Neural cell (in vitro differentiated cells): ENCODE data around the gene TIGD3. TPM values are rescaled to one million over a fixed set of nuclear protein-coding genes. Genes with fewer than 3 reads are reported as not detected.

Experiments
- H2AFZ ChIP-seq: fragments of 200-600, 300-800 bp; sonication (generic), shearing (Covaris generic); 2 replicates; pipeline ENCODE4 v1.6.0; 2014; ENCODE audit warnings: low read depth, mild to moderate bottlenecking, antibody characterized with exemption, low read length, moderate library complexity
- H3F3A ChIP-seq: fragments of 200-600 bp; shearing (Covaris generic); 2 replicates; pipeline ENCODE4 v1.6.1; 2016; ENCODE audit warnings: mild to moderate bottlenecking, moderate library complexity, mixed read lengths, antibody characterized with exemption, low read length; ENCODE audit not compliant: insufficient read depth, poor library complexity, severe bottlenecking
- H3K27ac ChIP-seq: fragments of 200-600, 300-800 bp; sonication (generic), shearing (Covaris generic); 2 replicates; pipeline ENCODE4 v1.5.1; 2014; ENCODE audit warnings: mild to moderate bottlenecking, low read length, moderate library complexity
- H3K27me3 ChIP-seq: fragments of 300-800, 200-600 bp; sonication (generic), shearing (Covaris generic); 2 replicates; pipeline ENCODE4 v1.6.0; 2014; ENCODE audit warnings: mild to moderate bottlenecking, low read depth, low read length, moderate library complexity; ENCODE audit not compliant: insufficient read depth
- H3K36me3 ChIP-seq: fragments of 300-800, 200-600 bp; sonication (generic), shearing (Covaris generic); 2 replicates; pipeline ENCODE4 v1.5.1; 2014; ENCODE audit warnings: mild to moderate bottlenecking, antibody characterized with exemption, low read length, moderate library complexity; ENCODE audit not compliant: insufficient read depth
- H3K4me2 ChIP-seq: fragments of 300-800, 200-600 bp; sonication (generic), shearing (Covaris generic); 2 replicates; pipeline ENCODE4 v1.6.0; 2014; ENCODE audit warnings: mild to moderate bottlenecking, low read length
- H3K4me3 ChIP-seq: fragments of 300-800, 200-600 bp; sonication (generic), shearing (Covaris generic); 2 replicates; pipeline ENCODE4 v1.5.1; 2014; ENCODE audit warnings: mild to moderate bottlenecking, low read length, moderate library complexity
- H3K79me2 ChIP-seq: fragments of 200-600 bp; shearing (Covaris generic); replicated peaks from 2 replicates; pipeline ENCODE4 v1.6.0; 2014; ENCODE audit warnings: mild to moderate bottlenecking, low read length, moderate library complexity; ENCODE audit not compliant: insufficient read depth
- H3K9ac ChIP-seq: fragments of 300-800, 200-600 bp; sonication (generic), shearing (Covaris generic); 2 replicates; pipeline ENCODE4 v1.6.1; 2016; ENCODE audit warnings: mild to moderate bottlenecking, low read length, mixed read lengths
- H3K9me2 ChIP-seq: fragments of 200-600 bp; shearing (Covaris generic); 2 replicates; pipeline ENCODE4 v1.6.1; 2016; ENCODE audit warnings: mild to moderate bottlenecking, low read length, mixed read lengths; ENCODE audit not compliant: insufficient read depth
- H3K9me3 ChIP-seq: fragments of 200-600, 300-800 bp; sonication (generic), shearing (Covaris generic); 2 replicates; pipeline ENCODE4 v1.6.1; 2016; ENCODE audit warnings: mild to moderate bottlenecking, mixed run types, low read length, moderate library complexity, mixed read lengths
- H4K20me1 ChIP-seq: fragments of 200-600 bp; shearing (Covaris generic); 2 replicates; pipeline ENCODE4 v1.6.1; 2016; ENCODE audit warnings: mild to moderate bottlenecking, mixed run types; ENCODE audit not compliant: insufficient read depth
- CTCF ChIP-seq: fragments of 450-650 bp; IDR thresholded peaks from 2 replicates; pipeline ENCODE4 v1.5.1; 2014; ENCODE audit warnings: antibody characterized with exemption, mild to moderate bottlenecking, moderate library complexity; ENCODE audit not compliant: poor library complexity, severe bottlenecking
- EP300 ChIP-seq: fragments of 450-650 bp; conservative IDR thresholded peaks from 2 replicates; pipeline ENCODE4 v1.6.1; 2014; ENCODE audit warnings: antibody characterized with exemption, mild to moderate bottlenecking, moderate library complexity; ENCODE audit not compliant: poor library complexity, severe bottlenecking
- EZH2 ChIP-seq: fragments of 200-600, 300-800 bp; shearing (Covaris generic), sonication (generic); IDR thresholded peaks from 2 replicates; pipeline ENCODE4 v1.6.1; 2014; ENCODE audit warnings: antibody characterized with exemption, low read length, borderline replicate concordance, mild to moderate bottlenecking; ENCODE audit not compliant: insufficient read depth, poor library complexity, severe bottlenecking
- MXI1 ChIP-seq: fragments of 450-650 bp; conservative IDR thresholded peaks from 2 replicates; pipeline ENCODE4 v1.6.1; 2014; ENCODE audit warnings: antibody characterized with exemption, mild to moderate bottlenecking; ENCODE audit not compliant: poor library complexity, severe bottlenecking
- POLR2AphosphoS5 ChIP-seq: IDR thresholded peaks from 2 replicates; pipeline ENCODE4 v1.6.1; 2012
- RAD21 ChIP-seq: fragments of 450-650 bp; conservative IDR thresholded peaks from 2 replicates; pipeline ENCODE4 v1.6.1; 2014; ENCODE audit warnings: antibody characterized with exemption, mild to moderate bottlenecking, moderate library complexity
- SMC3 ChIP-seq: fragments of 450-650 bp; conservative IDR thresholded peaks from 2 replicates; pipeline ENCODE4 v1.6.1; 2014; ENCODE audit warnings: antibody characterized with exemption, mild to moderate bottlenecking, moderate library complexity; ENCODE audit not compliant: poor library complexity
- TAF1 ChIP-seq: IDR thresholded peaks from 2 replicates; pipeline ENCODE4 v1.6.1; 2012; ENCODE audit warnings: low read depth
- polyA plus RNA-seq: library from polyadenylated mRNA; depleted of rRNA; stranded (reverse); fragments of >200 nt; gene quantifications from 2 replicates; pipeline ENCODE4 v1.2.3, GENCODE V29; 2014
- TF ChIP-seq, protein P1 (sequence below): IDR thresholded peaks from 2 replicates; pipeline ENCODE4 v1.6.1; 2012; ENCODE audit warnings: borderline replicate concordance

The TIGD3 gene
- polyA plus RNA-seq, 1 donor from 2014 or later: 16.1 TPM

- H3K4me2 ChIP-seq: no peak overlapping the region
Measured at GRCh38 chr11:65310736-65311135, 43.8 kb upstream of the TIGD3 start.

DNA sequence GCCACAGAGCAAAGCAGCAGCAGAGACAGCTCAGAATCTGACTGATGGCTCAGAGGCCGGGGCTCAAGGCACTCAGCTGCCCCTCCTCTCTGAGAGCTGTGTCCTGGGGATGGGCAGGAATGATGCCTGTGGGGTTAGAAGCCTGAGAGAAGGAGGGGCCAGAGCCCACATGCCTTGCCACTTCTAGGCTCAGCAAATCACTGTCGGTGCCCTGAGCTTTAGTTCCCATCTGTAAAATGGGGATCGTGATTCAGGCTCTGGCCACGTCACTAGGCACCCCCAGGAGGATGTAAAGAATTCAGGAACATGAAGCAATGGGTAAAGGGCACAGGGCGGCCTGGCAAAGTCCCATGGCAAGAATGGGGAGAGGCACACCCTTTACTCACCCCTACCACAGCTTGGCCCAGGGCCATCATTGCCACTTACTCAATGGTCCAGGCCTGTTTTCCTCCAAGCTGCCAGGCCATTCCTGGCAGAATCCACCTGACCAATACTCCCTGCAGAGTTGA lies 43.3 kb upstream of the TIGD3 start:
- Histone ChIP-seq H2AFZ (no peak overlapping the region), H3K4me2 (no peak overlapping the region), H3K36me3 (no peaks in the 10 kb centered on the region), H4K20me1 (no peaks in the 10 kb centered on the region), H3K79me2 (no peaks in the 10 kb centered on the region), H3F3A (no peaks in the 10 kb centered on the region), H3K9me3 (no peaks in the 10 kb centered on the region), H3K27me3 (peaks cover 7% of the 10 kb centered on the region), H3K9me2 (no peaks in the 10 kb centered on the region), H3K27ac (no peak overlapping the region), H3K4me3 (no peak overlapping the region), H3K9ac (no peak overlapping the region)
- no peak for TF ChIP-seq POLR2AphosphoS5
- TF ChIP-seq EZH2: no peak
- no peak for TF ChIP-seq TAF1

More at GRCh38 chr11:65310736-65311135, 43.8 kb upstream of the TIGD3 start:
- H3K9me3 ChIP-seq: no peaks in the 10 kb centered on the region
- no peaks in the 10 kb centered on the region for H3K36me3 ChIP-seq
- no peaks in the 10 kb centered on the region for H3K79me2 ChIP-seq
- H3F3A ChIP-seq: no peaks in the 10 kb centered on the region
- H3K9me2 ChIP-seq: no peaks in the 10 kb centered on the region
- no peak overlapping the region for H2AFZ ChIP-seq
- no peak overlapping the region for H3K4me3 ChIP-seq
- no peaks in the 10 kb centered on the region for H4K20me1 ChIP-seq
- TF ChIP-seq, protein P1, sequence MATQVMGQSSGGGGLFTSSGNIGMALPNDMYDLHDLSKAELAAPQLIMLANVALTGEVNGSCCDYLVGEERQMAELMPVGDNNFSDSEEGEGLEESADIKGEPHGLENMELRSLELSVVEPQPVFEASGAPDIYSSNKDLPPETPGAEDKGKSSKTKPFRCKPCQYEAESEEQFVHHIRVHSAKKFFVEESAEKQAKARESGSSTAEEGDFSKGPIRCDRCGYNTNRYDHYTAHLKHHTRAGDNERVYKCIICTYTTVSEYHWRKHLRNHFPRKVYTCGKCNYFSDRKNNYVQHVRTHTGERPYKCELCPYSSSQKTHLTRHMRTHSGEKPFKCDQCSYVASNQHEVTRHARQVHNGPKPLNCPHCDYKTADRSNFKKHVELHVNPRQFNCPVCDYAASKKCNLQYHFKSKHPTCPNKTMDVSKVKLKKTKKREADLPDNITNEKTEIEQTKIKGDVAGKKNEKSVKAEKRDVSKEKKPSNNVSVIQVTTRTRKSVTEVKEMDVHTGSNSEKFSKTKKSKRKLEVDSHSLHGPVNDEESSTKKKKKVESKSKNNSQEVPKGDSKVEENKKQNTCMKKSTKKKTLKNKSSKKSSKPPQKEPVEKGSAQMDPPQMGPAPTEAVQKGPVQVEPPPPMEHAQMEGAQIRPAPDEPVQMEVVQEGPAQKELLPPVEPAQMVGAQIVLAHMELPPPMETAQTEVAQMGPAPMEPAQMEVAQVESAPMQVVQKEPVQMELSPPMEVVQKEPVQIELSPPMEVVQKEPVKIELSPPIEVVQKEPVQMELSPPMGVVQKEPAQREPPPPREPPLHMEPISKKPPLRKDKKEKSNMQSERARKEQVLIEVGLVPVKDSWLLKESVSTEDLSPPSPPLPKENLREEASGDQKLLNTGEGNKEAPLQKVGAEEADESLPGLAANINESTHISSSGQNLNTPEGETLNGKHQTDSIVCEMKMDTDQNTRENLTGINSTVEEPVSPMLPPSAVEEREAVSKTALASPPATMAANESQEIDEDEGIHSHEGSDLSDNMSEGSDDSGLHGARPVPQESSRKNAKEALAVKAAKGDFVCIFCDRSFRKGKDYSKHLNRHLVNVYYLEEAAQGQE: no peak
- TF ChIP-seq SMC3: no peak
- no peak for TF ChIP-seq MXI1
- TF ChIP-seq EP300: no peak
- no peak for TF ChIP-seq CTCF
- TF ChIP-seq RAD21: no peak
- TF ChIP-seq TAF1: no peak
- H3K27me3 ChIP-seq: peaks cover 7% of the 10 kb centered on the region
- no peak overlapping the region for H3K9ac ChIP-seq
- H3K27ac ChIP-seq: no peak overlapping the region
